Measurements from ENCODE around the gene RIPOR1.

RIPOR1 gene

GRCh38 chr16:67580202-67580601 lies 51.6 kb downstream of the RIPOR1 start:
- Histone ChIP-seq H3K27me3 (ENCODE audit: insufficient read depth, insufficient read length) (no peaks in the 10 kb centered on the region), H3K9ac (ENCODE audit: insufficient read length, low read depth) (no peak overlapping the region), H3K36me3 (ENCODE audit: insufficient read depth, insufficient read length, low read length) (peaks cover 33% of the 10 kb centered on the region), H3K9me3 (ENCODE audit: insufficient read depth, low read length) (no peaks in the 10 kb centered on the region), H3K4me3 (ENCODE audit: insufficient read length, low read depth) (no peak overlapping the region), H3K4me1 (ENCODE audit: insufficient read depth, insufficient read length) (no peaks in the 10 kb centered on the region)
- DNase-seq (ENCODE audit: low read depth, low spot score): no peak
- TF ChIP-seq SUZ12 (IDR thresholded peaks at IDR 0.05; ENCODE audit: extremely low read depth, insufficient read depth, insufficient read length): no peak
- no peak for TF ChIP-seq YY1 (IDR thresholded peaks at IDR 0.05; ENCODE audit: insufficient read depth, insufficient read length)
- TF ChIP-seq ZNF274 (IDR thresholded peaks at IDR 0.05; ENCODE audit: low read depth, low read length): no peak

DNA sequence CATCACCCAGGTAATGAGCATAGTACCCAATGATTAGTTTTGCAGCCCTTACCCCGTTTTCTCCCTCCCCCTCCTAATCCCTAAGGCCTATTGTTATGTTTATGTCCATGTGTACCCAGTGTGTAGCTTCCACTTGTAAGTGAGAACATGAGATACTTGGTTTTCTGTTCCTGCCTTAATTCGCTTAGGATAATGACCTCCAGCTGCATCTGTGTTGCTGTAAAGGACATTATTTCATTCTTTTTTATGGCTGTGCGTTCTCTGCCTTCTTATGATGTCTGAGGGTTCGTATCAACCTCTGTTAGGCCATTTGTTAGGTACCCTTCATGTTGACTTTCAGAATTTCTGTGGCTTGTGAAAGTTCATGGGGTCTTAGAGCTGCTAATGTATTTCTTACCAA lies 64.7 kb downstream of the RIPOR1 start:
- H3K4me3 ChIP-seq (ENCODE audit: insufficient read length, low read depth): no peak overlapping the region

GRCh38 chr16:67593701-67594100 lies 65.1 kb downstream of the RIPOR1 start:
- Histone ChIP-seq H3K4me3 (ENCODE audit: insufficient read length, low read depth) (no peak overlapping the region), H3K27me3 (ENCODE audit: insufficient read depth, insufficient read length) (no peaks in the 10 kb centered on the region), H3K9ac (ENCODE audit: insufficient read length, low read depth) (no peak overlapping the region), H3K36me3 (ENCODE audit: insufficient read depth, insufficient read length, low read length) (peaks cover 14% of the 10 kb centered on the region), H3K4me1 (ENCODE audit: insufficient read depth, insufficient read length) (peaks cover 9% of the 10 kb centered on the region), H3K9me3 (ENCODE audit: insufficient read depth, low read length) (no peaks in the 10 kb centered on the region)
- TF ChIP-seq SUZ12 (IDR thresholded peaks at IDR 0.05; ENCODE audit: extremely low read depth, insufficient read depth, insufficient read length) (no peak), ZNF274 (IDR thresholded peaks at IDR 0.05; ENCODE audit: low read depth, low read length) (no peak), YY1 (IDR thresholded peaks at IDR 0.05; ENCODE audit: insufficient read depth, insufficient read length) (no peak)
- no peak for DNase-seq (ENCODE audit: low read depth, low spot score)

More for the DNA sequence above, 64.7 kb downstream of the RIPOR1 start:
- Histone ChIP-seq H3K36me3 (ENCODE audit: insufficient read depth, insufficient read length, low read length) (peaks cover 13% of the 10 kb centered on the region), H3K9ac (ENCODE audit: insufficient read length, low read depth) (no peak overlapping the region), H3K27me3 (ENCODE audit: insufficient read depth, insufficient read length) (no peaks in the 10 kb centered on the region), H3K9me3 (ENCODE audit: insufficient read depth, low read length) (no peaks in the 10 kb centered on the region), H3K4me1 (ENCODE audit: insufficient read depth, insufficient read length) (peaks cover 9% of the 10 kb centered on the region)
- TF ChIP-seq SUZ12 (IDR thresholded peaks at IDR 0.05; ENCODE audit: extremely low read depth, insufficient read depth, insufficient read length) (no peak), ZNF274 (IDR thresholded peaks at IDR 0.05; ENCODE audit: low read depth, low read length) (no peak), YY1 (IDR thresholded peaks at IDR 0.05; ENCODE audit: insufficient read depth, insufficient read length) (no peak)
- peak; percentile 60 for DNase-seq (ENCODE audit: low read depth, low spot score)

DNA sequence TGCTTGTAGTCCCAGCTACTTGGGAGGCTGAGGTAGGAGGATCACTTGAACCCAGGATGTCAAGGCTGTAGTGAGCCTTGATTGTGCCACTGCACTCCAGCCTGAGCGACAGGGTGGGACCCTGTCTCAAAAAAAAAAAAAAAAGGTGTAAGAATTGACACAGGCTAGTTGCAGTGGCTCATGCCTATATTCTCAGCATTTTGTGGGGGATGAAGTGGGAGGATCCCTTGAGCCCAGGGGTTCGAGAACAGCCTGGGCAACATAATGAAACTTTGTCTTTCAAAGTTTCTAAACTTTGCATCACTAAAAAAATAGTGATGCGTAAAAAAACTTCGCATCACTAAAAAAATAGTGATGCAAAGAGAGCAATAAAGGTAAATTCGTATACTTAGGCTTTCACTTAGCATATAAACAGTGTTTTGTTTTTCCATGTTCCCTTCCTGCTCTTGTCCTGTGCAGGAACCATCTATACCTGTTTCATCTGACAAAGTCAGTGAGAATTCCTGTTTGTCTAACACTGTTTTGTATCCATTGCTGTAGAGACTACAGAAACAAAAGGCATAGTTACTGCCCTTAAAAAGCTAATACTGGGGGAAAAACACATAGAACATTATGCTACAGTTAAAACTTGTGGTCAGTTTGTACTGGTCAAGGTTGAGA lies 65.8 kb downstream of the RIPOR1 start:
- no peak for DNase-seq (ENCODE audit: low read depth, low spot score)
- TF ChIP-seq YY1 (IDR thresholded peaks at IDR 0.05; ENCODE audit: insufficient read depth, insufficient read length) (no peak), SUZ12 (IDR thresholded peaks at IDR 0.05; ENCODE audit: extremely low read depth, insufficient read depth, insufficient read length) (no peak), ZNF274 (IDR thresholded peaks at IDR 0.05; ENCODE audit: low read depth, low read length) (no peak)
- Histone ChIP-seq H3K27me3 (ENCODE audit: insufficient read depth, insufficient read length) (no peaks in the 10 kb centered on the region), H3K4me1 (ENCODE audit: insufficient read depth, insufficient read length) (peaks cover 9% of the 10 kb centered on the region), H3K9ac (ENCODE audit: insufficient read length, low read depth) (no peak overlapping the region), H3K36me3 (ENCODE audit: insufficient read depth, insufficient read length, low read length) (peaks cover 19% of the 10 kb centered on the region), H3K9me3 (ENCODE audit: insufficient read depth, low read length) (no peaks in the 10 kb centered on the region), H3K4me3 (ENCODE audit: insufficient read length, low read depth) (no peak overlapping the region)

DNA sequence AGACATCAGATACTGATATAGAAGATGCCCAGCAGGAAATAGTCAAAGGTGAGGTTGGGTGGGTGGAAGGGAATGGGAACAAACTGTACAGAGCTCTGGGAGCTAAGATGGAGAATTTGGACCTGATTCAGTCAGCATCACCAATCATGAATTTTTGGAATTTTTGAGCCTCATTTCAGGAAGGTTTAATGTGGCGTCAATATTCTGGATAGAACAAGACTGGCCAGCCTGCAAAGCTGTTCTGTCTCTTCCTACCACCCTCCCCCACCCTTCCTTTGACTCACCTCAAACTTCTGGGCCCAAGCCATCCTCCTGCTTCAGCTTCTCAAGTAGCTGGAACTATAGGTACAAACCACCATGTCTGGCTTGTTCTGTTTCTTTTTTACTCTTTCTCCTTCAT lies 66.3 kb downstream of the RIPOR1 start:
- no peak for TF ChIP-seq ZNF274 (IDR thresholded peaks at IDR 0.05; ENCODE audit: low read depth, low read length)
- TF ChIP-seq YY1 (IDR thresholded peaks at IDR 0.05; ENCODE audit: insufficient read depth, insufficient read length): no peak
- no peak for TF ChIP-seq SUZ12 (IDR thresholded peaks at IDR 0.05; ENCODE audit: extremely low read depth, insufficient read depth, insufficient read length)

More for the DNA sequence above, 66.3 kb downstream of the RIPOR1 start:
- no peaks in the 10 kb centered on the region for H3K27me3 ChIP-seq (ENCODE audit: insufficient read depth, insufficient read length)
- peaks cover 19% of the 10 kb centered on the region for H3K36me3 ChIP-seq (ENCODE audit: insufficient read depth, insufficient read length, low read length)
- H3K4me1 ChIP-seq (ENCODE audit: insufficient read depth, insufficient read length): peaks cover 9% of the 10 kb centered on the region
- no peak for DNase-seq (ENCODE audit: low read depth, low spot score)
- H3K4me3 ChIP-seq (ENCODE audit: insufficient read length, low read depth): no peak overlapping the region
- no peaks in the 10 kb centered on the region for H3K9me3 ChIP-seq (ENCODE audit: insufficient read depth, low read length)
- H3K9ac ChIP-seq (ENCODE audit: insufficient read length, low read depth): no peak overlapping the region

Data from NT2/D1 (cell line).